GM23338 (cell line): ENCODE results near the gene ZNF585A.

ENCODE experiments used
- ETS1 ChIP-seq: IDR thresholded peaks from 2 replicates; pipeline ENCODE4 v1.6.1; 2016; ENCODE audit warnings: antibody characterized with exemption
- EZH2phosphoT487 ChIP-seq: fragments of 200-600 bp; sonication (generic); IDR thresholded peaks from one replicate; pipeline ENCODE4 v1.8.1; 2018; ENCODE audit warnings: antibody characterized with exemption; ENCODE audit not compliant: unreplicated experiment
- JUNB ChIP-seq: IDR thresholded peaks from one replicate; pipeline ENCODE4 v1.6.1; 2016; ENCODE audit warnings: antibody characterized with exemption; ENCODE audit not compliant: unreplicated experiment
- POLR2AphosphoS5 ChIP-seq: IDR thresholded peaks from 2 replicates; pipeline ENCODE4 v1.6.1; 2016; ENCODE audit warnings: antibody characterized with exemption, low read depth
- TF ChIP-seq, protein P1 (sequence below), 2 experiments: fragments of 200-600 bp in 1 of 2; sonication (generic) in 1 of 2; conservative IDR thresholded peaks; 2 replicates each; pipeline versions ENCODE4 v1.5.1 to v1.6.1; 2016 to 2017; ENCODE audit warnings: antibody characterized with exemption in 2 of 2, low read depth in 2 of 2, mild to moderate bottlenecking in 2 of 2, moderate library complexity in 1 of 2
- TF ChIP-seq, protein P2 (sequence below): IDR thresholded peaks from one replicate; pipeline ENCODE4 v1.6.1; 2018; ENCODE audit warnings: antibody characterized with exemption; ENCODE audit not compliant: unreplicated experiment

DNA sequence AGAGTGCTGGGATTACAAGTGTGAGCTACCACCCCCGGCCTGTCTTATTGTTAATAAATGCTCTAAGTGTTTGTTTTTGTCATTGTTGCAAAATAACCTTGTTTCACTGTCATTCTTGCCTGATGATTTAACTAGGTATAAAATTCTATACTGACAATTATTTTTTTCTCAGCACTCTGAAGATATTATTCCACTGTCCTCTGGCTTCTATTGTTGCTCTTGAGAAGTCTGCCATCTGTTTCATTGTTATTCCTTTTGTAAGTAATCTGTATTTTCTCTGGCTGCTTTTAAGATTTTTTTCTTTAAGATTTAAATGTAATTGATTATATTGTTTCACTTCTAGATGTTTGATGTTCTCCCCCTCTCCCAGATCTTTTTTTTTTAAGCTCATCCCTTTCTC, 76.6 kb downstream of the ZNF585A start:
- TF ChIP-seq, protein P1, sequence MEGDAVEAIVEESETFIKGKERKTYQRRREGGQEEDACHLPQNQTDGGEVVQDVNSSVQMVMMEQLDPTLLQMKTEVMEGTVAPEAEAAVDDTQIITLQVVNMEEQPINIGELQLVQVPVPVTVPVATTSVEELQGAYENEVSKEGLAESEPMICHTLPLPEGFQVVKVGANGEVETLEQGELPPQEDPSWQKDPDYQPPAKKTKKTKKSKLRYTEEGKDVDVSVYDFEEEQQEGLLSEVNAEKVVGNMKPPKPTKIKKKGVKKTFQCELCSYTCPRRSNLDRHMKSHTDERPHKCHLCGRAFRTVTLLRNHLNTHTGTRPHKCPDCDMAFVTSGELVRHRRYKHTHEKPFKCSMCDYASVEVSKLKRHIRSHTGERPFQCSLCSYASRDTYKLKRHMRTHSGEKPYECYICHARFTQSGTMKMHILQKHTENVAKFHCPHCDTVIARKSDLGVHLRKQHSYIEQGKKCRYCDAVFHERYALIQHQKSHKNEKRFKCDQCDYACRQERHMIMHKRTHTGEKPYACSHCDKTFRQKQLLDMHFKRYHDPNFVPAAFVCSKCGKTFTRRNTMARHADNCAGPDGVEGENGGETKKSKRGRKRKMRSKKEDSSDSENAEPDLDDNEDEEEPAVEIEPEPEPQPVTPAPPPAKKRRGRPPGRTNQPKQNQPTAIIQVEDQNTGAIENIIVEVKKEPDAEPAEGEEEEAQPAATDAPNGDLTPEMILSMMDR (conservative IDR thresholded peaks at IDR 0.05; ENCODE audit: low read depth in 2 of 2) = no peak
- TF ChIP-seq EZH2phosphoT487 (no peak), POLR2AphosphoS5 (no peak), ETS1 (no peak), JUNB (no peak)
- TF ChIP-seq, protein P2, sequence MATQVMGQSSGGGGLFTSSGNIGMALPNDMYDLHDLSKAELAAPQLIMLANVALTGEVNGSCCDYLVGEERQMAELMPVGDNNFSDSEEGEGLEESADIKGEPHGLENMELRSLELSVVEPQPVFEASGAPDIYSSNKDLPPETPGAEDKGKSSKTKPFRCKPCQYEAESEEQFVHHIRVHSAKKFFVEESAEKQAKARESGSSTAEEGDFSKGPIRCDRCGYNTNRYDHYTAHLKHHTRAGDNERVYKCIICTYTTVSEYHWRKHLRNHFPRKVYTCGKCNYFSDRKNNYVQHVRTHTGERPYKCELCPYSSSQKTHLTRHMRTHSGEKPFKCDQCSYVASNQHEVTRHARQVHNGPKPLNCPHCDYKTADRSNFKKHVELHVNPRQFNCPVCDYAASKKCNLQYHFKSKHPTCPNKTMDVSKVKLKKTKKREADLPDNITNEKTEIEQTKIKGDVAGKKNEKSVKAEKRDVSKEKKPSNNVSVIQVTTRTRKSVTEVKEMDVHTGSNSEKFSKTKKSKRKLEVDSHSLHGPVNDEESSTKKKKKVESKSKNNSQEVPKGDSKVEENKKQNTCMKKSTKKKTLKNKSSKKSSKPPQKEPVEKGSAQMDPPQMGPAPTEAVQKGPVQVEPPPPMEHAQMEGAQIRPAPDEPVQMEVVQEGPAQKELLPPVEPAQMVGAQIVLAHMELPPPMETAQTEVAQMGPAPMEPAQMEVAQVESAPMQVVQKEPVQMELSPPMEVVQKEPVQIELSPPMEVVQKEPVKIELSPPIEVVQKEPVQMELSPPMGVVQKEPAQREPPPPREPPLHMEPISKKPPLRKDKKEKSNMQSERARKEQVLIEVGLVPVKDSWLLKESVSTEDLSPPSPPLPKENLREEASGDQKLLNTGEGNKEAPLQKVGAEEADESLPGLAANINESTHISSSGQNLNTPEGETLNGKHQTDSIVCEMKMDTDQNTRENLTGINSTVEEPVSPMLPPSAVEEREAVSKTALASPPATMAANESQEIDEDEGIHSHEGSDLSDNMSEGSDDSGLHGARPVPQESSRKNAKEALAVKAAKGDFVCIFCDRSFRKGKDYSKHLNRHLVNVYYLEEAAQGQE = no peak
